ENCODE data around the gene ZEB2. TPM values are rescaled to one million over a fixed set of nuclear protein-coding genes. Genes with fewer than 3 reads are reported as not detected.

ZEB2 gene
- total RNA-seq, 1 donor from 2014 or later: 0.07 TPM

- no peak overlapping the region for H3K4me3 Mint-ChIP-seq (ENCODE audit: low read depth)
These were observed 49.1 kb downstream of the ZEB2 start for GRCh38 chr2:144470816-144471215.

GRCh38 chr2:144470334-144470733 is 49.6 kb downstream of the ZEB2 start:
- H3K4me3 Mint-ChIP-seq (ENCODE audit: low read depth): no peak overlapping the region
- no peaks in the 10 kb centered on the region for H3K9me3 Mint-ChIP-seq (ENCODE audit: low read depth)
- DNase-seq (ENCODE audit: low spot score, unreplicated experiment): no peak
- H3K36me3 Mint-ChIP-seq (ENCODE audit: insufficient read depth): no peaks in the 10 kb centered on the region
- TF ChIP-seq CTCF (IDR thresholded peaks at IDR 0.05; ENCODE audit: unreplicated experiment): no peak
- H3K4me1 Mint-ChIP-seq (ENCODE audit: low read depth): no peaks in the 10 kb centered on the region
- H3K27me3 Mint-ChIP-seq: peaks cover 6% of the 10 kb centered on the region
- no peak overlapping the region for H3K27ac Mint-ChIP-seq

More at GRCh38 chr2:144470816-144471215, 49.1 kb downstream of the ZEB2 start:
- Mint-ChIP-seq H3K9me3 (ENCODE audit: low read depth) (no peaks in the 10 kb centered on the region), H3K27ac (no peak overlapping the region), H3K4me1 (ENCODE audit: low read depth) (peaks cover 1% of the 10 kb centered on the region), H3K36me3 (ENCODE audit: insufficient read depth) (no peaks in the 10 kb centered on the region), H3K27me3 (peaks cover 11% of the 10 kb centered on the region)
- DNase-seq (ENCODE audit: low spot score, unreplicated experiment): no peak
- no peak for TF ChIP-seq CTCF (IDR thresholded peaks at IDR 0.05; ENCODE audit: unreplicated experiment)

- Mint-ChIP-seq H3K27me3 (peaks cover under 1% of the 10 kb centered on the region), H3K27ac (no peak overlapping the region), H3K4me1 (ENCODE audit: low read depth) (peaks cover 3% of the 10 kb centered on the region), H3K9me3 (ENCODE audit: low read depth) (no peaks in the 10 kb centered on the region), H3K4me3 (ENCODE audit: low read depth) (no peak overlapping the region), H3K36me3 (ENCODE audit: insufficient read depth) (no peaks in the 10 kb centered on the region)
- DNase-seq (ENCODE audit: low spot score, unreplicated experiment): no peak
- no peak for TF ChIP-seq CTCF (IDR thresholded peaks at IDR 0.05; ENCODE audit: unreplicated experiment)
These were observed 50.1 kb downstream of the ZEB2 start for GRCh38 chr2:144469798-144470197.

GRCh38 chr2:144468823-144469595 is 50.9 kb downstream of the ZEB2 start:
- Mint-ChIP-seq H3K4me3 (ENCODE audit: low read depth) (no peak overlapping the region), H3K36me3 (ENCODE audit: insufficient read depth) (no peaks in the 10 kb centered on the region), H3K9me3 (ENCODE audit: low read depth) (no peaks in the 10 kb centered on the region), H3K27me3 (peaks cover 3% of the 10 kb centered on the region), H3K4me1 (ENCODE audit: low read depth) (peaks cover 3% of the 10 kb centered on the region), H3K27ac (no peak overlapping the region)
- DNase-seq (ENCODE audit: low spot score, unreplicated experiment): no peak
- TF ChIP-seq CTCF (IDR thresholded peaks at IDR 0.05; ENCODE audit: unreplicated experiment): no peak

GRCh38 chr2:144467502-144468137 is 52.3 kb downstream of the ZEB2 start:
- Mint-ChIP-seq H3K36me3 (ENCODE audit: insufficient read depth) (no peaks in the 10 kb centered on the region), H3K27ac (no peak overlapping the region), H3K4me3 (ENCODE audit: low read depth) (no peak overlapping the region), H3K9me3 (ENCODE audit: low read depth) (no peaks in the 10 kb centered on the region), H3K27me3 (peaks cover 17% of the 10 kb centered on the region), H3K4me1 (ENCODE audit: low read depth) (peaks cover 3% of the 10 kb centered on the region)
- no peak for TF ChIP-seq CTCF (IDR thresholded peaks at IDR 0.05; ENCODE audit: unreplicated experiment)
- DNase-seq (ENCODE audit: low spot score, unreplicated experiment): no peak
